Measurements from ENCODE around the gene LPCAT3.

DNA sequence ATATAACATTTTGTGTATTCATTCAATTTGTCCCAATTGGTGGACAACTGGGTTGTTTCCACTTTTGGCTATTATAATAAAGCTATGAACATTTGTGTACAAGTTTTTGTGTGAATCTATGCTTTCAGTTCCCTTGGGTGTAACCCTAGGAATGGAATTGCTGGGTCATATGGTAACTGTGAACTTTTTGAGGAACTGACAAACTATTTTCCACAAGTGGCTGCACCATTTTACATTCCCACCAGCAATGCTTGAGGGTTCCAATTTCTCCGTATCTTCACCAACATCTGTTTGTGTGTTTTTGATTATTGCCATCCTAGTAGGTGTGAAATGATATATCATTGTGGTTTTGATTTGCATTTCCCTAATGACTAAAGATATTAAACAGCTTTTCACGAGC lies 13.0 kb downstream of the LPCAT3 start:
- TF ChIP-seq, protein P1, sequence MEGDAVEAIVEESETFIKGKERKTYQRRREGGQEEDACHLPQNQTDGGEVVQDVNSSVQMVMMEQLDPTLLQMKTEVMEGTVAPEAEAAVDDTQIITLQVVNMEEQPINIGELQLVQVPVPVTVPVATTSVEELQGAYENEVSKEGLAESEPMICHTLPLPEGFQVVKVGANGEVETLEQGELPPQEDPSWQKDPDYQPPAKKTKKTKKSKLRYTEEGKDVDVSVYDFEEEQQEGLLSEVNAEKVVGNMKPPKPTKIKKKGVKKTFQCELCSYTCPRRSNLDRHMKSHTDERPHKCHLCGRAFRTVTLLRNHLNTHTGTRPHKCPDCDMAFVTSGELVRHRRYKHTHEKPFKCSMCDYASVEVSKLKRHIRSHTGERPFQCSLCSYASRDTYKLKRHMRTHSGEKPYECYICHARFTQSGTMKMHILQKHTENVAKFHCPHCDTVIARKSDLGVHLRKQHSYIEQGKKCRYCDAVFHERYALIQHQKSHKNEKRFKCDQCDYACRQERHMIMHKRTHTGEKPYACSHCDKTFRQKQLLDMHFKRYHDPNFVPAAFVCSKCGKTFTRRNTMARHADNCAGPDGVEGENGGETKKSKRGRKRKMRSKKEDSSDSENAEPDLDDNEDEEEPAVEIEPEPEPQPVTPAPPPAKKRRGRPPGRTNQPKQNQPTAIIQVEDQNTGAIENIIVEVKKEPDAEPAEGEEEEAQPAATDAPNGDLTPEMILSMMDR (optimal IDR thresholded peaks at IDR 0.05 in 1 of 3, IDR thresholded peaks at IDR 0.05 in 1 of 3, conservative IDR thresholded peaks at IDR 0.05 in 1 of 3; ENCODE audit: extremely low read depth in 1 of 3, insufficient read depth in 2 of 3, low read length in 3 of 3), result no peak
- no peak for TF ChIP-seq EZH2 (IDR thresholded peaks at IDR 0.05; ENCODE audit: low read length)
